GM19035 (cell line): ENCODE data around the gene HSD17B3.
"Not testable (repeated sequence)": the region's sequence is repeated elsewhere in the genome, so short reads cannot be mapped to it uniquely, and the experiment has no call there.

ENCODE experiments used
- ATAC-seq: cut with Tn5 transposase; IDR thresholded peaks from one replicate; pipeline ENCODE4 v1.9.1; 2021; ENCODE audit not compliant: unreplicated experiment

HSD17B3 gene

DNA sequence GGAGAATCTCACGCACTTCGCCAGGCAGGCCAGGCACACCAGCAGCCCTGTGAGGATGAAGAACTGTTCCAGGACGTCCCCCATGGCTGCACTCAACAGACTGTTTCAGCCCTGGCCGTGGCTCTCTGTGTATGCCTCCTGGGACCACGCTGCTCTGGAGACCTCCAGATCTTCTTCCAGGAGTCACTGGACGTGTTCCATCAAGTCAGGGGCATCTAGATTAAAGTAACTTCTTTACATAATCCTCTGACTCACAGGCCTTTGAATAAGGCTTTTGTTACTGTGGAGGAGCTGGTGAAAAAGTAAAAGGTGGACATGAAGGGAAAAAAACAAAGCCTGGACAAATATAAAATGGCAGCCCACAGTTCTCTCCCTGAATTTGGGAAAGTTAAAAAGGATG is at the start of gene HSD17B3:
TSS of gene HSD17B3 (minus strand) at position 156 of the 400 bp plus-strand sequence. CDS start at position 84, 72 bp downstream.
- no peak for ATAC-seq

DNA sequence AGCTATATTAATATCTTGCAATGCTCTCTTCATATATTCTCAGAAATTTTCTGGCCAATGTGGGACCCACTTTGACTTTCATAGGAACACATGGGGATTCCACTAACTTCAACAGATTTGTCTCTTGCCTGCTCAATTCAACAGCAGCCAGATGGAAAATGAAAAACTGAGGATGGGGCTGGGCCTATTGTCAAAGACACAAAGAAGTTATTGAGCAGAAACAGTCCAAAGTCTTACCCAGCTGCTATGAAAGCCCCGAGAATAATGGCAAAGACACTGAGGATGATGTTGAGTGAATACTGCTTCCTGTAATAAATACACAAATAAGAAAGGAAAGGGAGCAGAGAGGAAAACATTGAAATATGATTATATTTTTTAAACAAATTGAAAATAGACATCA is 48.9 kb upstream of the HSD17B3 start:
- ATAC-seq, result no peak

DNA sequence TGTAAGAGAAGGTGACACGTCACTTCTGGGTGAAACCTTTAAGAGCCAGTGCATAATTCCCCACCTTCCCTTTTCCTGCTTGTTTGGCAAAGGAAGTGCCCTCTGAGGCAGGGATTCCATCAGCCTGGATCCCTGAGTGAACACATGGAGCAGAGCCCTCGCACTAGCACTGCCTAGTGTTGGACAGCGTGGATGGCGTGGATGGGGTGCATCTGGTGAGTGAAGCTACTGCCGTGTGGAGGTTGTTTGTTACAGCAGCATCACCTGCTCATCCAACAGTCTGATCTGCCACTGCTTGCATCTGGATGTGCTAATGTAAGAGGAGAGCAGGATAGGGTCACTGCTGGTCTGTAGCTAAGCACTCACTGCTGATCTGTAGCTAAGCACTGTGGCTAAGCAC is 46.3 kb upstream of the HSD17B3 start:
- no peak for ATAC-seq

DNA sequence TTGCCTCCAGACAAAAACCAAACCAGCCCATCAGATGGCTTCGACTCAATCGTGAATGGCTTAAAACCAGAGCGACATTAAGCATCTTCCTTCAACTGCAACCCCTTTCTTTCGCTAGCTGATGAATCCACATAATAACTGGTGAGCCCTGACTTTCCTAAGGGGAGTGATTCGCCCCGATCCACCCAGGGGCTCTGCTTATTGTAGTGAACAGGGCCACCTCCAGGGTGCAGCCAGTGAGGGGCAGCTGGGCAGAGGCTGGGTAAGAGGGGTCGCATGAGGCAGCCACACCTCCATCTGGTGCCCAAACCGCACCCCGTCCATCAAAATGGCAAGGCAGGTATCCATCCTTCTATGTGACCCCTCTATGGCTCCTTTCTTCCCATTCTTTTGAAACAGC is 43.6 kb upstream of the HSD17B3 start:
- ATAC-seq, result no peak

DNA sequence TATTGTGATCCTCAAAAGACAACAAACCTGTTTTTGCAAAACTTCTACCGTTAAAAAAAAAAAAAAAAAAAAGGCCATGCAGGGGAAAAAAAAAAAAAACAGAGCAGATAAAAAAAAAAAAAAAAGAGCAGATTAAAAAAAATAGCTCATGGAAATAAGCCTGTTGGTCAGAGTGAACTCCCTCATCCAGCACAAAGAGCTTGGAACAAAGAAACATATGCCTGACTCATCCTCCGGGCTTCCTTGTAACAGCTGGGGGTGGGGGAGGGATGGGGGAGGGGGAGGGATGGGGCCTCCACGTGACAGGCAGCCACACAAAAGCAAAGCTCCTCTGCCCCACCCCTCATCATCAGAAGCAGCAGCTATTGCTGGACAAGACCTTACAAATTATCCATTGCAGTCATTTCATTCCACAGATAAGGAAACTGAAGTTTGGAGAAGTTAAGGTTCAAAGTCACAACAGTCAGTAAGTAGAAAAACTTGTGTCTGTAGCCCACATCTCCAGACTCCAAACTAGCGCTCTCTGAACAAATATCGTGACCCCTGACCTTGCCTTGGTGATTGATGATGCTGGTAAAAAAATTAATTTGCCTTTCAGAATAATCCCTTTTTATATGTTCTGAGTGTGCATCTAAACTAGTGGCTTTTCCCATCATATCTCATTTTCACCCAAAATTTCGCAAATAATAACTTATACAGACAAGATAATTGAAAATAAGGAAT is 42.6 kb upstream of the HSD17B3 start:
- ATAC-seq, result no peak

- ATAC-seq, result no peak
These were observed 41.8 kb upstream of the HSD17B3 start for GRCh38 chr9:96343515-96344360.

- no peak for ATAC-seq
These were observed 40.7 kb upstream of the HSD17B3 start for GRCh38 chr9:96342571-96343245.

- ATAC-seq, result no peak
These were observed 38.7 kb upstream of the HSD17B3 start for GRCh38 chr9:96340707-96341106.

GRCh38 chr9:96338299-96338698 is 36.3 kb upstream of the HSD17B3 start:
- ATAC-seq, result no peak

GRCh38 chr9:96333958-96334357 is 32.0 kb upstream of the HSD17B3 start:
- no peak for ATAC-seq

DNA sequence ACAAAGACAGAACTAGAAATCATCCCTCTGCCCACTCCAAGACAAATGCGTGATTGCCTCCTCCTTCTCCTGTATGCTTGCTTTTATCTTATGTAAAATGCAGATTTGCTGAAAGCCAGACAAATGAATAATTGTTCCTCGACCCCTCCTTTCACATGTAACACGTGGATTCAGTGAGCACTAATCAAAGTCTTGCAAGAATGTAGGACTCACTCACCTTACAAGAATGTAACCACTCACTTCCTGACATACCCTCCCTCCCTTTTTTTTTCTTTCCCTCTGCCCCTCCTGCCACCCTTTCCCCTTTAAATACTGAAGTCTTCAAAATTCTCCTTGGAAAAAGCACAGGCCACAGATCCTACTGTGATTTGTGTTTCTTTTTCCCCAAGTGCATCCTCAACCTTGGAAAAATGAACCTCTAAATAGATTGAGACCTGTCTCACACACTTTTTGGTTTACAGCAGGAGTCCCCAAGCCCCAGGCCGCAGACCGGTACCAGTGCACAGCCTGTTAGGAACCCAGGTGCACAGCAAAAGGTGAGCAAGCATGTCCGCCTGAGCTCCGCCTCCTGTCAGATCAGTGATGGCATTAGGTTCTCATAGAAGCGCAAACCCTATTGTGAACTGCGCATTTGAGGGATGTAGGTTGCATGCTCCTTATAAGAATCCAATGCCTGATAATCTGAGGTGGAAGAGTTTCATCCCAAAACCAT is 29.4 kb upstream of the HSD17B3 start:
- ATAC-seq, result no peak

DNA sequence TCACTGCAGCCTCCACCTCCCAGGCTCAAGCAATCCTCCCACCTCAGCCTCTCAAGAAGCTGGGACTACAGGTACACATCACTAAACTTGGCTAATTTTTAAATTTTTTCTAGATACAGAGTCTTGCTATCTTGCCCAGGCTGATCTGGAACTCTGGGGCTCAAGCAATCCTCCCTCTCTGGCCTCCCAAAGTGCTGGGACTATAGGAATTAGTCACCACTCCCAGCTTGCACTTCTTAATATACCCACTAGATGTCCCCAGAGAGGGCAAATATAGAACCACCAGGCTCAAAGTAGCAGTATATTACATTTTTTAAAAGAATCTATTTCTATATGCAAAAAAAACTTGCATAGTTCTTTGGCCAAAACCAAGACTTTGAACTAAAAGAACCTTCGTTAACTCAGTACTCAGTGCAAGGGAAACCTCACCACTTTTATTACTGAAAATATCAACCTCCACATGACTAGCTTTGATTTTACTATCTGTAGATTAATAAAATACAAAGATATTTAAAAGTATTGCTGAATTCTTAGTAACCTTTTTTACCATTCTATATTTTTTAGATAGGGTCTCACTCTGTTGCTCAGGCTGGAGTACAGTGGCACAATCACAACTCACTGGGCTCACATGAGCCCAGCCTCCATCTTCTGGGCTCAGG is 25.8 kb upstream of the HSD17B3 start:
- no peak for ATAC-seq

DNA sequence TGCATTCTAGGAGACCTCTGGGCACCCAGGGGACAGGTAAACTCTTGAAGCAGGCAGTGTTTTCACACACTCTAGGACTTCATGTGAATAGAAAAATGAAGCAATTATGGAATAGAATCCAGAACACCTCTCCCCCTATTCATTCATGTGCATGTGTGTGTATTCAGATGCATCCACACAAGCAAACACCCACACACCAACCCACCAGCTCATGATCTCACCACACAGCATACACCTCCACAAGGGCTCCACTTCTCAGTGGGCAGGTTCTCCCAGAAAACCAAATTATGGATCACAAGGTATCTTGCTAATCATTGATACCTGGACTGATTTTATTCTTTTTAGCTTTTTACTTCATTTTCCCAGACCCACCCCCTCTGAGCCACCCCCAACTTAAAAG is 21.2 kb upstream of the HSD17B3 start:
- no peak for ATAC-seq

DNA sequence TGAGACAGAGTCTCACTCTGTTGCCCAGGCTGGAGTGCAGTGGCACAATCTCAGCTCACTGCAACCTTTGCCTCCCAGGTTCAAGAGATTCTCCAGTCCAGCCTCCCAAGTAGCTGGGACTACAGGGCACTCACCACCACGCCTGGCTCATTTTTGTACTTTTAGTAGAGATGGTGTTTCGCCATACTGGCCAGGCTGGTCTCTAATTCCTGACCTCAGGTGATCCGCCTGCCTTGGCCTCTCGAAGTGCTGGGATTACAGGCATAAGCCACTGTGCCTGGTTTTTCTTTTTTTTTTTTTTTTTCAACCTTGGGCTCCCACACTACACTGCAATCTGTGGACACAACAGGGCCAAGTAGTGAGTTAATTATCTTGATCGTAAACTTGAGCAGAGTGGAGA is 20.8 kb upstream of the HSD17B3 start:
- ATAC-seq, result not testable (repeated sequence)

GRCh38 chr9:96322210-96322609 is 20.2 kb upstream of the HSD17B3 start:
- ATAC-seq, result not testable (repeated sequence)

GRCh38 chr9:96321515-96321914 is 19.5 kb upstream of the HSD17B3 start:
- no peak for ATAC-seq

GRCh38 chr9:96320749-96321280 is 18.8 kb upstream of the HSD17B3 start:
- ATAC-seq, result no peak

DNA sequence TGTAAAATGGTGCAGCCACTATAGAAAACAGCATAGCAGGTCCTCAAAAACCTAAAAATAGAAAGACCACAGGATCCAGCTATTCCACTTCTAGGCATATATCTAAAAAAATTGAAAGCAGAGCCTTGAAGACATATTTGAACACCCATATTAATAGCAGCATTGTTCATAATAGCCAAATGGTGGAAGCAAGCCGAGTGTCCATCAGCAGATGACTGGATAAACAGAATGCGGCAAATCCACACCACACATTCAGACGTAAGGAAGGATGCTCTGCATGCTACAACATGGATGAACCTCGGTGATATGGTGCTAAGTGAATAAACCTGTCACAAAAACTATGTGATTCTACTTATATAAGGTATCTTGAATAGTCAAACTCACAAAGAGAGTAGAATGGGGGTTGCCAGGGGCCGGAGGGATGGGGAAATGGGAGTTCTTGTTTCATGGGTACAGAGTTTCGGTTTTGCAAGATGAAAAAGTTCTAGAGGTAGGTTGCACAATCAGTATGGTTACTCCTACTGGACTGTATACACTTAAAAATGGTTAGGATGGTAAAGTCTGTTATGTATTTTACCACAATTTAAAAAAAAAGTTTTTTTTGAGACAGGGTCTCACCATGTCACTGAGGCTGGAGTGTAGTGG is 17.1 kb upstream of the HSD17B3 start:
- ATAC-seq, result no peak

- ATAC-seq, result no peak
These were observed 15.5 kb upstream of the HSD17B3 start for GRCh38 chr9:96317335-96317980.
